Dendritic cell treated with granulocyte-macrophage colony-stimulating factor and Interleukin-4, amounts not matched to agents 40 ng/mL and 50 ng/mL, for 4 days (primary cell): ENCODE results near the gene MYO3B.

ENCODE experiments used
- H3K27ac Mint-ChIP-seq: one replicate; pipeline ENCODE4 v1.8.0; 2022; ENCODE audit warnings: mild to moderate bottlenecking, mixed read lengths
- H3K27me3 Mint-ChIP-seq: one replicate; pipeline ENCODE4 v1.8.0; 2022; ENCODE audit warnings: mild to moderate bottlenecking, mixed read lengths
- H3K36me3 Mint-ChIP-seq: one replicate; pipeline ENCODE4 v1.8.0; 2022; ENCODE audit warnings: low read depth, mixed read lengths
- H3K4me1 Mint-ChIP-seq: one replicate; pipeline ENCODE4 v1.8.0; 2022; ENCODE audit warnings: low read depth, mixed read lengths
- H3K4me3 Mint-ChIP-seq: one replicate; pipeline ENCODE4 v1.8.0; 2022; ENCODE audit warnings: mild to moderate bottlenecking, moderate library complexity, mixed read lengths
- H3K9me3 Mint-ChIP-seq: one replicate; pipeline ENCODE4 v1.8.0; 2022; ENCODE audit warnings: mixed read lengths
- intact Hi-C: fragments of 100-400 bp; cut with micrococcal nuclease; formaldehyde crosslinking; loops from one replicate; pipeline ENCODE4 v1.15.0; 2022

MYO3B gene

GRCh38 chr2:170155022-170155722 is 22.8 kb upstream of the MYO3B start:
- Mint-ChIP-seq H3K4me3 (no peak overlapping the region), H3K27ac (no peak overlapping the region)
- intact Hi-C loops, result no loop called here

GRCh38 chr2:170155723-170156253 is 22.2 kb upstream of the MYO3B start:
- no peaks in the 10 kb centered on the region for H3K27me3 Mint-ChIP-seq
- H3K27ac Mint-ChIP-seq, result no peak overlapping the region
- H3K36me3 Mint-ChIP-seq, result no peaks in the 10 kb centered on the region
- no peak overlapping the region for H3K4me3 Mint-ChIP-seq
- no peaks in the 10 kb centered on the region for H3K9me3 Mint-ChIP-seq
- intact Hi-C loops, result no loop called here
- H3K4me1 Mint-ChIP-seq, result peaks cover 5% of the 10 kb centered on the region

More at GRCh38 chr2:170155022-170155722, 22.8 kb upstream of the MYO3B start:
- peaks cover 5% of the 10 kb centered on the region for H3K4me1 Mint-ChIP-seq
- no peaks in the 10 kb centered on the region for H3K9me3 Mint-ChIP-seq
- H3K27me3 Mint-ChIP-seq, result no peaks in the 10 kb centered on the region
- H3K36me3 Mint-ChIP-seq, result no peaks in the 10 kb centered on the region

DNA sequence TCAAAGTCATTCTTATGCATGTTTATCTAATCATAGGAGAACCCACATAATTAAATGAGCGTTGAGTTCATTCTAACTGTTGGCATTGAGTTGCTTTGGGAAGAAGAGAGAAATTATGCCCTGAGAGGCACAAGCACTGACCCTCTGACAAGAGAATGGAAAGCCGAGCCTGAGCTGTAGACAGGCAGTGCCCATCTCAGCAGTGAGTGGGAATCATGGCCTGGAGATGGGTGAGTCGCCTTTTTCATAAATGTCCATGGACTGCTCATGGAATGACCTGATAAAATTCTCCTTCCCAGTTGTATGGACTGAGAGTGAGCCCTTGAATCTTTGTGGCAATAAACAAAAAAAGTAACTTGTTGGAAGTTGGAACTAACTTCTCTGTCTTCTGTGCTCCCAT is 21.4 kb upstream of the MYO3B start:
- no peaks in the 10 kb centered on the region for H3K9me3 Mint-ChIP-seq
- H3K27ac Mint-ChIP-seq, result no peak overlapping the region
- peaks cover 5% of the 10 kb centered on the region for H3K4me1 Mint-ChIP-seq
- intact Hi-C loops, result no loop called here
- H3K4me3 Mint-ChIP-seq, result no peak overlapping the region
- no peaks in the 10 kb centered on the region for H3K27me3 Mint-ChIP-seq
- H3K36me3 Mint-ChIP-seq, result no peaks in the 10 kb centered on the region

DNA sequence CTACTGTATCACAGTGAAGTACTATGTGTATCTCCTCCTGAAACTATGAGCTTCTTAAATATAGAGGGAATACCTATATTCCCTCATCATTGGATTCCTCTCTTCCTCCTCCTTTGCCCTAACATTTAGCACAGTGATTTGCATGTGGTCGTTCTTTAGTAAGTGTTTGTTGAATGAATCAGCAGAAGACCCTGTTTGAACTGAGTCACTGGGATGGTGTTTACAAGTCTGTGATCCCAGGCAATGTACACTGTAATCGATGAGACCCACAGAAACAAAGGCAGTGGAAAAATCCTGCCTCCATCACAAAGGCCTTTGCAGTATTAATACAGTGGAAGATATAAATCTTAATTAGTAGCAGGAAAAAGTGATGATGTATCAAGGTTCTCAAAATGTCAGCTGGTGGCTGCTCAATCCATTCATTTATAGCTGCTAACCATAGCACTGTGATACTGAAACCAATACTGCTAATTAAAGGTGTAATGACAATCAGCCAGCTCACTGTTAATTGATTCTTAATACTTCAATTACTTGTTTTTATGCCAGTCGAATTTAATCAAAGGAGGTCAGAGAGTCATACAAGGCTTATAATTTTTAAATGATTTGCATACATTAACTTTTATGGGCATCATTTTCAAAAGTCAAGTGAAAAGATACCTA is 20.8 kb upstream of the MYO3B start:
- H3K9me3 Mint-ChIP-seq, result no peaks in the 10 kb centered on the region
- no peaks in the 10 kb centered on the region for H3K36me3 Mint-ChIP-seq
- no peak overlapping the region for H3K4me3 Mint-ChIP-seq
- intact Hi-C loops, result no loop called here
- H3K27me3 Mint-ChIP-seq, result no peaks in the 10 kb centered on the region
- no peak overlapping the region for H3K27ac Mint-ChIP-seq
- H3K4me1 Mint-ChIP-seq, result peaks cover 5% of the 10 kb centered on the region

DNA sequence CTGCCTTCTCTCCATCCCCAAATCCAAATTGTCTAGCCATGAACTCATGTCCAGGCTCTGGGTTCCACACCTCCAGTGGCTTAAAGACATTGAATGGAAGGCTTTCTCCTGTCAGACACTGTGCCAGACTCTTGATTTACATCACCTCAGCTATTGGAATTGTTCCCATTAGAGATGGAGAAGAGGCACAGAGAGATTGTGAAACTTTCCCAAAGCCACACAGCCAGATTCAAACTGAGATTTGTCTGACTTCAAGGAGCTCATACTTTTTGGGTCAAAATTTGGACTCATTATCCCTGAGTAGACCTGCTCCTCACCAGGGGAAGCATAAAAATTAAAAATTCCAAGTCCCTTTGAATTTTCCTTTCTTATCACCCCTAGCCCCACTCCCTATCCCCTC is 18.9 kb upstream of the MYO3B start:
- H3K27me3 Mint-ChIP-seq, result no peaks in the 10 kb centered on the region
- no peaks in the 10 kb centered on the region for H3K9me3 Mint-ChIP-seq
- intact Hi-C loops, result no loop called here
- no peak overlapping the region for H3K27ac Mint-ChIP-seq
- peaks cover 5% of the 10 kb centered on the region for H3K4me1 Mint-ChIP-seq
- no peak overlapping the region for H3K4me3 Mint-ChIP-seq
- H3K36me3 Mint-ChIP-seq, result no peaks in the 10 kb centered on the region

DNA sequence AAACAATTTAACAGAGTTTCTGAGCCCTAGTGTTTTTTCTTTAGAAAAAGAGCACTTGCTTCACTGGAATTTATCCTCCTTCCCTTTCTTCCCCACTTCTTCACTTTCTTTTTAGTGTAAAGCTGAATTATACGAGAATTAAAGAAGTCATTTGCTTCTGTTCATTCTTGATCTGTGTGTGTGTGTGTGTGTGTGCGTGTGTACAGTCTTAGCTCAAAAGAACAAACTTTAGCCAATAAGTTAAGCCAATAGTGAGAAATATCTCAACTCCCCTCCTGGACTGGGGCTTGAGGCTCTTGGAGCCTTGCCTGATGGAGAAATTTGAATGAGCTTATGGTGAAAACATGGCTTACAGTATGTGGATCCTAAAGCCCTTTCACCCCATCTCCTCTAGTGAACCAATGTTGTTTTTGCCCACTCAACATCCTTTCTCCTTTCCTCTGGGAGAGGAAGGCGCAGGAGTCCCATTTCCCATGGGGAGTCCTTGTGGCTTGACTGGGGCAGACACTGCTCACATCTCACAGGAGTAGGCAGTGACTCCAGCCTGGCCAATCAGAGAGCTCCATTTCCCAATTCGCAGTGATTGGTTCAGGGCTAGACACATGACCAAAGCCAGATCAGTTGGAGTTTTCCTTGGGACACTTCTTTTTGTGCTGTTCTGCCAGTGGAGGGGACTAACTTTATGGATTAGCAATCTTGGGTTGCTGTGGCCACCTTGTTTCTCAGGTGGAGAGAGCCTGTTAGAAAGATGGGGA is 16.3 kb upstream of the MYO3B start:
- intact Hi-C loops, result no loop called here
- Mint-ChIP-seq H3K36me3 (no peaks in the 10 kb centered on the region), H3K27me3 (no peaks in the 10 kb centered on the region), H3K9me3 (no peaks in the 10 kb centered on the region), H3K4me3 (no peak overlapping the region), H3K4me1 (no peaks in the 10 kb centered on the region), H3K27ac (no peak overlapping the region)

GRCh38 chr2:170162271-170162632 is 15.7 kb upstream of the MYO3B start:
- H3K4me3 Mint-ChIP-seq, result no peak overlapping the region
- intact Hi-C loops, result no loop called here
- no peaks in the 10 kb centered on the region for H3K4me1 Mint-ChIP-seq

DNA sequence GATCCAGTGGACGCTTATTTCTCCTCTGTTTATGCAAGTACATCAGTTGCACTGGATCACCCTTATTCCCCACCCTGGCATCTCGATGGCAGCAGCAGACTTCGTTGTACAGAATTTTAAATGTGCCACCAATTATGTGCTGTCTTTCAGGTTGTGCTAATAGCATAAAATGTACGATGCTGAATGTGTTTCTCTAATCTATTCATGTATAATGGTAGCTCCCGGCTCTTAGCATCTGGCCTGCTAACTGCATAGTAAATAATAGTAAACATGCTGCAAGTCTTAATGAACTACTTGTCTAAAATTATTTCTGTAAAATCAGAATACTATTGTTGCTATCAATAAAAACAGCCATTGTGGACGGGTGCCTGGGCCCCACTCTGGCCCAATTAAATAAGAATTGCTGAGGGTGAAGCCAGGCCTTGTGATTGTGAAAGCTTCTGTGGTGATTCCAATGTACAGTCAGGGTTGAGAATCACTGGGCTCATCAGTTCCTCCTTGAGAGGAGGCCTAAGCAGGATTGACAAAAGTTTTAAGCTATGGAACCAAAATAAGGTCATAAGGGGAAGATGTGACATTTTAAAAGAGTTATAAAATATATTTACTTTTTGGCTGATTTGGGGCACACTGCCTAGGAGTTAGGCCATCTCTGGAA is 14.4 kb upstream of the MYO3B start:
- Mint-ChIP-seq H3K27me3 (no peaks in the 10 kb centered on the region), H3K4me1 (no peaks in the 10 kb centered on the region), H3K36me3 (no peaks in the 10 kb centered on the region), H3K4me3 (no peak overlapping the region), H3K9me3 (no peaks in the 10 kb centered on the region), H3K27ac (no peak overlapping the region)
- intact Hi-C loops, result no loop called here

More at GRCh38 chr2:170162271-170162632, 15.7 kb upstream of the MYO3B start:
- H3K36me3 Mint-ChIP-seq, result no peaks in the 10 kb centered on the region
- H3K27ac Mint-ChIP-seq, result no peak overlapping the region
- no peaks in the 10 kb centered on the region for H3K9me3 Mint-ChIP-seq
- H3K27me3 Mint-ChIP-seq, result no peaks in the 10 kb centered on the region

- Mint-ChIP-seq H3K36me3 (no peaks in the 10 kb centered on the region), H3K27me3 (no peaks in the 10 kb centered on the region), H3K27ac (no peak overlapping the region), H3K9me3 (no peaks in the 10 kb centered on the region), H3K4me1 (no peaks in the 10 kb centered on the region), H3K4me3 (no peak overlapping the region)
- intact Hi-C loops, result no loop called here
These were observed 12.8 kb upstream of the MYO3B start for GRCh38 chr2:170165129-170165528.

GRCh38 chr2:170166735-170167134 is 11.2 kb upstream of the MYO3B start:
- no peak overlapping the region for H3K27ac Mint-ChIP-seq

GRCh38 chr2:170170281-170171040 is 7.5 kb upstream of the MYO3B start:
- intact Hi-C loops, result no loop called here
- Mint-ChIP-seq H3K9me3 (no peaks in the 10 kb centered on the region), H3K27ac (no peak overlapping the region), H3K4me3 (no peak overlapping the region), H3K36me3 (no peaks in the 10 kb centered on the region), H3K27me3 (no peaks in the 10 kb centered on the region), H3K4me1 (no peaks in the 10 kb centered on the region)

More at GRCh38 chr2:170166735-170167134, 11.2 kb upstream of the MYO3B start:
- H3K9me3 Mint-ChIP-seq, result no peaks in the 10 kb centered on the region
- no peaks in the 10 kb centered on the region for H3K36me3 Mint-ChIP-seq
- intact Hi-C loops, result no loop called here
- no peaks in the 10 kb centered on the region for H3K4me1 Mint-ChIP-seq
- no peaks in the 10 kb centered on the region for H3K27me3 Mint-ChIP-seq
- H3K4me3 Mint-ChIP-seq, result no peak overlapping the region

GRCh38 chr2:170176212-170176611 is 1.7 kb upstream of the MYO3B start:
- no peaks in the 10 kb centered on the region for H3K4me1 Mint-ChIP-seq
- intact Hi-C loops, result no loop called here

GRCh38 chr2:170180031-170180566 is 2.2 kb downstream of the MYO3B start:
- intact Hi-C loops, result no loop called here
- H3K36me3 Mint-ChIP-seq, result no peaks in the 10 kb centered on the region

More at GRCh38 chr2:170176212-170176611, 1.7 kb upstream of the MYO3B start:
- Mint-ChIP-seq H3K27ac (no peak overlapping the region), H3K9me3 (no peaks in the 10 kb centered on the region), H3K4me3 (no peak overlapping the region), H3K27me3 (no peaks in the 10 kb centered on the region), H3K36me3 (no peaks in the 10 kb centered on the region)

More at GRCh38 chr2:170180031-170180566, 2.2 kb downstream of the MYO3B start:
- Mint-ChIP-seq H3K27me3 (no peaks in the 10 kb centered on the region), H3K4me3 (no peak overlapping the region), H3K27ac (no peak overlapping the region), H3K9me3 (peaks cover 6% of the 10 kb centered on the region), H3K4me1 (no peaks in the 10 kb centered on the region)
